Measurements from ENCODE around the gene PEBP1. TPM values are rescaled to one million over a fixed set of nuclear protein-coding genes. Genes with fewer than 3 reads are reported as not detected.
A peak's percentile ranks its signal among the peaks of the same experiment; 100 is the strongest.

PEBP1 gene
- total and polyA plus RNA-seq, 2 of the 8 experiments (the other 6 are each of a cell fraction or from before 2014, with no cell fraction given): 444 to 622 TPM

DNA sequence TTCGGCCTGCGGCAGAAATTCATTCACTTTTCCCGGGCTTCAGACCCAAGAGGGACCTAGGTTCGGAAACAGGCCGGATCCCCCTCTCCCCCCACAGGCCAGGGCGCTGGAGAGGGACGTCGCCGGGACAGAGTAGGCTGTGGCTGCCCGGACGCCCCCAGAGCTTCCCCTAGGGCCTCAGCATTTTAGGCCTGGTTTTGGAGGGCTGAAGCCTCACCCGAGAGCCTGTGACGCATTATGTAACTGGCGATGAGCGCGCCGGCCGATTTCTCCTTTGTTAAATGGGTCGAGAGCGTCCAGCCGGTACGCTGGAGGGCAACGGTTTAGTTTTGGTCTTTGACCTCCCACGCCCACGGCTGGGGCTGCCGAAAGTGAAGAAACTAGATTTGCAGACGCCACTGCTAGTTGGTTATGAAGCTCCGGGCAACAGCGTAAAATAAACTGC, 657 bp downstream of the PEBP1 start:
- Histone ChIP-seq H3K36me3 (ENCODE audit: control insufficient read depth in 2 of 4, insufficient read depth in 4 of 4, low read length in 3 of 4) (peaks cover 13 to 43% (median 27%) of the 10 kb centered on the region in 4 experiments; a peak in 7 of 8 replicates), H3K4me2 (ENCODE audit: insufficient read depth in 1 of 2, low read depth in 2 of 2, low read length in 2 of 2) (peak overlapping the region; percentile 73 to 79), H2BK5ac (ENCODE audit: low read depth, low read length) (peak overlapping the region; percentile 74; the same call in 1 of the 2 replicates), H2BK15ac (ENCODE audit: low read length) (no peak overlapping the region), H4K5ac (ENCODE audit: insufficient read length, low read depth, low read length) (peak overlapping the region; percentile 51), H3K9me3 (ENCODE audit: insufficient read depth in 2 of 2, low read depth in 1 of 2, low read length in 1 of 2) (no peaks in the 10 kb centered on the region), H3K18ac (ENCODE audit: extremely low read depth, low read length) (peak overlapping the region; percentile 87; the same call in 1 of the 2 replicates), H2BK12ac (ENCODE audit: low read depth, low read length) (0 out of 2 replicates have a peak overlapping the region, but pooled peaks have one; percentile 17), H3K14ac (ENCODE audit: insufficient read length) (no peak overlapping the region), H2BK20ac (ENCODE audit: low read length) (no peak overlapping the region), H3K79me2 (ENCODE audit: control insufficient read depth in 1 of 2, insufficient read depth in 2 of 2, low read length in 2 of 2) (peaks cover 8 to 47% of the 10 kb centered on the region in 2 experiments), H3K23me2 (ENCODE audit: low read depth, low read length) (peaks cover 11% of the 10 kb centered on the region; the same call in 1 of the 2 replicates), H3K56ac (replicated peaks; ENCODE audit: insufficient read length, low read depth, low read length) (peak overlapping the region; percentile 77), H2AK5ac (ENCODE audit: low read depth, low read length) (no peak overlapping the region), H3K4ac (replicated peaks; ENCODE audit: insufficient read length, low read depth, low read length) (peak overlapping the region; percentile 2), H2BK120ac (replicated peaks; ENCODE audit: low read depth, low read length) (no peak overlapping the region), H2AFZ (ENCODE audit: low read length) (no peak overlapping the region), H3K4me3 (ENCODE audit: extremely low read depth in 1 of 4, insufficient read depth in 2 of 4, low read depth in 3 of 4, low read length in 4 of 4) (peak overlapping the region; percentile 86 to 97 (median 91)), H3K23ac (ENCODE audit: insufficient read length) (no peak overlapping the region), H3K9ac (replicated peaks in 1 of 4; ENCODE audit: extremely low read depth in 1 of 4, low read depth in 3 of 4, low read length in 3 of 4) (peak overlapping the region; percentile 83 to 96 (median 88)), H3K27ac (ENCODE audit: low read depth, low read length) (peak overlapping the region; percentile 78), H4K8ac (ENCODE audit: extremely low read depth, insufficient read depth, low read length) (peak overlapping the region; percentile 93; the same call in 1 of the 2 replicates), H3K79me1 (ENCODE audit: low read depth, low read length) (no peaks in the 10 kb centered on the region; the same call in none of the 2 replicates), H4K91ac (replicated peaks; ENCODE audit: insufficient read length, low read length) (peak overlapping the region; percentile 73), H3K4me1 (replicated peaks in 1 of 4; ENCODE audit: control insufficient read depth in 3 of 4, insufficient read depth in 4 of 4, low read length in 3 of 4) (peaks cover 0 to 3% (median under 1%) of the 10 kb centered on the region in 4 experiments; a peak in 4 of 7 replicates), H4K20me1 (replicated peaks in 1 of 2; ENCODE audit: control insufficient read depth in 1 of 2, insufficient read depth in 2 of 2, low read length in 2 of 2) (peaks cover 5 to 6% of the 10 kb centered on the region in 2 experiments), H3K27me3 (replicated peaks in 1 of 4; ENCODE audit: control insufficient read depth in 3 of 4, extremely low read depth in 1 of 4, insufficient read depth in 3 of 4, low read length in 3 of 4) (no peaks in the 10 kb centered on the region)
- 6% methylated on average over 29 of the region's 29 CpGs; no CpG with 5 or more reads in 1 of the 2 experiments for WGBS, 2 experiments (ENCODE audit: extremely low coverage in 1 of 2, insufficient coverage in 1 of 2, insufficient read length in 1 of 2, insufficient replicate concordance in 2 of 2, low coverage in 1 of 2, low lambda C conversion rate in 2 of 2, missing lambda C conversion rate in 1 of 2)
- ChIA-PET CTCF (ENCODE audit: partially characterized antibody) (interaction anchor here (0.5 to 5.0 kb wide), 5 partner anchors 11 to 35 kb away, joined by 3 to 24 read pairs (median 3); no protein-coding TSS in a partner anchor), POLR2A (ENCODE audit: partially characterized antibody) (interaction anchor here (0.6 to 10.2 kb wide), 13 partner anchors 11 to 237 kb away, joined by 3 to 130 read pairs (median 3); partner anchors contain the start of genes VSIG10 and WSB2)
- 0 out of 4 replicates have a peak, but pooled peaks have one; percentile 32 to 39 for TF ChIP-seq SIN3A (conservative IDR thresholded peaks at IDR 0.05 in 1 of 2, IDR thresholded peaks at IDR 0.05 in 1 of 2; ENCODE audit: low read depth in 1 of 2, low read length in 2 of 2)
- TF ChIP-seq FOSL1 (IDR thresholded peaks at IDR 0.05; ENCODE audit: insufficient read depth, low read depth, low read length): no peak
- 0 out of 2 replicates have a peak, but pooled peaks have one; percentile 38 for TF ChIP-seq TAF1 (IDR thresholded peaks at IDR 0.05; ENCODE audit: low read depth, low read length)
- TF ChIP-seq KDM1A (IDR thresholded peaks at IDR 0.05; ENCODE audit: borderline replicate concordance, low read length): no peak
- no peak for TF ChIP-seq TEAD4 (IDR thresholded peaks at IDR 0.05; ENCODE audit: low read depth, low read length)
- peak; percentile 5 for TF ChIP-seq KDM4A (IDR thresholded peaks at IDR 0.05; ENCODE audit: low read depth, low read length, severe bottlenecking)
- no peak for TF ChIP-seq HDAC6 (IDR thresholded peaks at IDR 0.05; ENCODE audit: low read depth, low read length)
- FAIRE-seq (no peak), DNase-seq (ENCODE audit: low read depth in 1 of 2, low spot score in 2 of 2) (peak in 1 of 2 experiments; percentile 58)
